Caco-2 (cell line): Measurements from ENCODE around the gene EEIG2. TPM values are rescaled to one million over a fixed set of nuclear protein-coding genes. Genes with fewer than 3 reads are reported as not detected.
A peak's percentile ranks its signal among the peaks of the same experiment; 100 is the strongest.

ENCODE experiments used
- Bru-seq: library from RNA; stranded (reverse); fragments of 400-500 nt; gene quantifications from one replicate; lab custom pipeline; 2021; lab: Mats Ljungman, UMichigan
- BruChase-seq, 2 experiments: library from RNA; stranded (reverse); fragments of 400-500 nt; gene quantifications; one replicate each; lab custom pipeline; 2021; lab: Mats Ljungman, UMichigan
- BruUV-seq: library from RNA; stranded (reverse); fragments of 400-500 nt; replicated peaks from 2 replicates; lab custom pipeline; 2021; lab: Mats Ljungman, UMichigan
- CTCF ChIA-PET: fragments of 300-600 bp; sonication (Branson Sonifier 250); formaldehyde crosslinking; loops from one replicate; lab custom pipeline; 2022; ENCODE audit warnings: antibody characterized with exemption; lab: Charles Lee
- POLR2A ChIA-PET: fragments of 300-600 bp; sonication (Branson Sonifier 250); formaldehyde crosslinking; loops from one replicate; lab custom pipeline; 2022; ENCODE audit warnings: antibody characterized with exemption; lab: Charles Lee
- DNase-seq, 2 experiments: peaks; one replicate each; pipeline versions ENCODE4 v3.0.0 to v3.0.0-alpha.2; 2020 to 2022
- H3K27me3 ChIP-seq: replicated peaks from 2 replicates; pipeline ENCODE4 v1.6.0; 2011; ENCODE audit warnings: low read length; ENCODE audit not compliant: control insufficient read depth, insufficient read depth
- H3K36me3 ChIP-seq: 2 replicates; pipeline ENCODE4 v1.5.1; 2011; ENCODE audit warnings: low read length; ENCODE audit not compliant: control insufficient read depth, insufficient read depth
- H3K4me1 ChIP-seq: fragments of 250-450 bp; sonication (Bioruptor Pico); 2 replicates; pipeline ENCODE4 v1.5.1; 2020; ENCODE audit warnings: mild to moderate bottlenecking
- H3K4me3 ChIP-seq: 2 replicates; pipeline ENCODE4 v1.5.1; 2011; ENCODE audit warnings: low read depth, mild to moderate bottlenecking, control low read depth, low read length
- H3K9me3 ChIP-seq: fragments of 250-450 bp; sonication (Bioruptor Pico); 2 replicates; pipeline ENCODE4 v1.5.1; 2020; ENCODE audit warnings: mild to moderate bottlenecking, moderate library complexity
- H3K27ac Mint-ChIP-seq: one replicate; pipeline ENCODE4 v1.8.0; 2022; ENCODE audit warnings: mixed read lengths; ENCODE audit not compliant: unreplicated experiment
- H3K27me3 Mint-ChIP-seq: one replicate; pipeline ENCODE4 v1.8.0; 2022; ENCODE audit warnings: mixed read lengths; ENCODE audit not compliant: insufficient read depth, unreplicated experiment
- H3K36me3 Mint-ChIP-seq: one replicate; pipeline ENCODE4 v1.8.0; 2022; ENCODE audit warnings: mild to moderate bottlenecking, mixed read lengths; ENCODE audit not compliant: insufficient read depth, unreplicated experiment
- H3K4me1 Mint-ChIP-seq: one replicate; pipeline ENCODE4 v1.8.0; 2022; ENCODE audit warnings: low read depth, mixed read lengths; ENCODE audit not compliant: unreplicated experiment
- H3K4me3 Mint-ChIP-seq: one replicate; pipeline ENCODE4 v1.8.0; 2022; ENCODE audit warnings: mild to moderate bottlenecking, moderate library complexity, mixed read lengths; ENCODE audit not compliant: unreplicated experiment
- H3K9me3 Mint-ChIP-seq: one replicate; pipeline ENCODE4 v1.8.0; 2022; ENCODE audit warnings: mixed read lengths; ENCODE audit not compliant: unreplicated experiment
- CTCF ChIP-seq, 2 experiments: fragments of 200-600 bp in 1 of 2; IDR thresholded peaks; 1 replicate in 1 of 2; 2 replicates in 1 of 2; pipeline versions ENCODE4 v1.5.1 to v1.8.0; 2011 to 2022; ENCODE audit warnings: antibody characterized with exemption in 1 of 2, control low read depth in 1 of 2, inconsistent platforms in 1 of 2, low read depth in 1 of 2, low read length in 1 of 2, mild to moderate bottlenecking in 1 of 2, moderate library complexity in 1 of 2; ENCODE audit not compliant: insufficient read depth in 1 of 2, severe bottlenecking in 1 of 2, unreplicated experiment in 1 of 2
- intact Hi-C: fragments of 100-400 bp; cut with micrococcal nuclease; formaldehyde crosslinking; loops from one replicate; pipeline ENCODE4 v1.10.0; 2022; ENCODE audit not compliant: unreplicated experiment
- long read RNA-seq: library from polyadenylated mRNA; stranded (forward); transcript quantifications from one replicate; pipeline ENCODE4 v2.0.0, GENCODE V29; 2022
- total RNA-seq: library from RNA; stranded (reverse); gene quantifications from 2 replicates; pipeline ENCODE4 v1.2.3, GENCODE V29; 2022

Gene EEIG2
- total RNA-seq: 2.8 and 3.1 TPM in 2 replicates
- percentile 50 among the genes with signal in this experiment for Bru-seq, nascent RNA
- BruChase-seq, experiment 1, labeled RNA remaining after a 2-hour chase: percentile 51 among the genes with signal in this experiment
- percentile 50 among the genes with signal in this experiment for BruChase-seq, experiment 2, labeled RNA remaining after a 6-hour chase
- long read RNA-seq, full-length matches to known transcripts: 1 of 5 reads
- long read RNA-seq, partial matches to known transcripts: 1 of 5 reads
- long read RNA-seq, other reads (novel, unspliced or antisense): 3 of 5 reads

DNA sequence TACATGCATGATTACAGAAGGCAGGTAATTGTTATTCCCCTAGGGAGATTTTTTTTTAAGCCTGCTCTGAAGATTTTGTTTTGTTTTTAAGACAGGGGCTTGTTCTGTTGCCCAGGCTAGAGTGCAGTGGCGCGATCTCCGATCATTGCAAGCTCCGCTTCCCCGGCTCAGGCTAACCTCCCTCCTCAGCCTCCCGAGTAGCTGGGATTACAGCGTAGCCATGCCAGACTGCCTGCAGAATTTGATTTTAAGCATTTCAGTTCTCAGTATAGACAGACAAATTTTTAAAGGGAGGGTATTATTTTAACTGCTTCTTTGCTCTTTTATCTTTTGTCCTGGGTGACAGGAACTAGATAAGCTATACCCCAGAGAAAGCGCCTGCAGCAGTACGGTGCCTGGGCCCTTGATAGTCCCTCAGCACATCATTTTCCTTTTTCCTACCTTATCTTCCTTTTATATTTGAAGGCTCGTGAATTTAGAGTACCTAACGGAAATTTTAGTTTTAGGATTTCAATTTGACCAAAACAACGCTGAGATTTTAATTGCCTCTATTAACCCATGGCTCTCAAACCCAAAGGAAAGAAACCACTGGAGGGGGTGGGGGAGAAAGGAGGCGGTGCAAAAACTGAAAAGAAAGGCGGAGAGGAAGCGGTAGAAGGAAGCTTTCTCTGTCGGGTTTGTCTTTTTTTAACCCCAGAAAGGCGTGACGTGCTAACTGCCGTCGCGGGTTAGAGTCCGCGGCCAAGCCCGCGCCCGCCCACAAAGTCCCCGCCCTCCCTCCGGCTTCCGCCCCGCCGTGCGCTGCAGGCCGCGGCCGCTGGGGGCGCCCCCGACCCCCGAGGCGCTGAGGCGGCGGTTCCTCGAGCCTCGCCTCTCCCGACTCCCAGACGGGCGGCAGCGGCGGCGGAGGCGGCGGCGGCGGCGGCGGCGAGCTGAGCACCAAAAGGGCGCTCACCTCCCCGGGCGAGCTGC is at the start of gene EEIG2:
TSS of gene EEIG2 (plus strand) at position 886 of the 972 bp plus-strand sequence. CDS start 329 bp downstream, outside the sequence.
- CTCF ChIA-PET: interaction anchor here (0.6 to 2.1 kb wide), 6 partner anchors 11 to 359 kb away, joined by 3 to 9 read pairs (median 4); partner anchors contain the start of gene SLC25A24
- no TSS peak for BruUV-seq
- H3K27me3 Mint-ChIP-seq: no peaks in the 10 kb centered on the region
- no peak within 1 kb of the TSS for H3K27ac Mint-ChIP-seq
- peak in 1 of 2 experiments; percentile 51 for TF ChIP-seq CTCF (IDR thresholded peaks at IDR 0.05; ENCODE audit: insufficient read depth in 1 of 2, low read depth in 1 of 2, low read length in 1 of 2, severe bottlenecking in 1 of 2, unreplicated experiment in 1 of 2)
- POLR2A ChIA-PET: no interaction called here
- H3K4me1 Mint-ChIP-seq: peaks cover 11% of the 10 kb centered on the region
- H3K4me3 Mint-ChIP-seq: peak within 1 kb of the TSS; percentile 85
- no peaks in the 10 kb centered on the region for H3K36me3 ChIP-seq
- H3K4me3 ChIP-seq: peak within 1 kb of the TSS; percentile 48
- no peaks in the 10 kb centered on the region for H3K27me3 ChIP-seq
- no peaks in the 10 kb centered on the region for H3K9me3 ChIP-seq
- peak; percentile 73 to 89 for DNase-seq
- no peaks in the 10 kb centered on the region for H3K36me3 Mint-ChIP-seq
- no peaks in the 10 kb centered on the region for H3K9me3 Mint-ChIP-seq
- H3K4me1 ChIP-seq: peaks cover 4% of the 10 kb centered on the region; the same call in 1 of the 2 replicates
- intact Hi-C loops: loop anchor here (2.0 kb wide), 2 partner anchors 23 to 83 kb away; no protein-coding TSS in a partner anchor

GRCh38 chr1:108511764-108512163 is 48.1 kb upstream of the EEIG2 start:
- H3K36me3 Mint-ChIP-seq: no peaks in the 10 kb centered on the region
- H3K4me1 ChIP-seq: no peaks in the 10 kb centered on the region
- H3K9me3 ChIP-seq: no peaks in the 10 kb centered on the region
- no peaks in the 10 kb centered on the region for H3K4me1 Mint-ChIP-seq
- no peak overlapping the region for H3K4me3 Mint-ChIP-seq
- H3K27me3 Mint-ChIP-seq: no peaks in the 10 kb centered on the region
- DNase-seq: peak in 1 of 2 experiments; percentile 5
- no TSS peak for BruUV-seq
- intact Hi-C loops: loop anchor here (1.0 kb wide), 2 partner anchors 50 to 132 kb away; no protein-coding TSS in a partner anchor
- H3K4me3 ChIP-seq: no peak overlapping the region
- CTCF ChIA-PET: interaction anchor here (0.6 to 1.4 kb wide), 3 partner anchors 49 to 331 kb away, joined by 3 to 9 read pairs (median 4); partner anchors contain the start of gene EEIG2
- no peaks in the 10 kb centered on the region for H3K9me3 Mint-ChIP-seq
- POLR2A ChIA-PET: no interaction called here
- no peak overlapping the region for H3K27ac Mint-ChIP-seq
- no peak for TF ChIP-seq CTCF (IDR thresholded peaks at IDR 0.05; ENCODE audit: insufficient read depth in 1 of 2, low read depth in 1 of 2, low read length in 1 of 2, severe bottlenecking in 1 of 2, unreplicated experiment in 1 of 2)
- H3K36me3 ChIP-seq: no peaks in the 10 kb centered on the region
- no peaks in the 10 kb centered on the region for H3K27me3 ChIP-seq
